HEK293 (cell line): ENCODE measurements around the gene TMEM131L.
"Not testable (repeated sequence)": the region's sequence is repeated elsewhere in the genome, so short reads cannot be mapped to it uniquely, and the experiment has no call there.

Experiments
- CTCF ChIA-PET: fragments of 350-600 bp; formaldehyde crosslinking; extraction: SDS; loops from one replicate; lab custom pipeline; 2021; ENCODE audit warnings: antibody characterized with exemption; lab: Yijun Ruan, JAX
- POLR2A ChIA-PET: fragments of 300-600 bp; formaldehyde crosslinking; extraction: SDS; loops from one replicate; lab custom pipeline; 2020; ENCODE audit warnings: antibody characterized with exemption, inconsistent platforms; lab: Yijun Ruan, JAX
- H3K27ac ChIP-seq: fragments of 200-500 bp; sonication (Bioruptor generic); 2 replicates; pipeline ENCODE4 v1.5.1; 2014; ENCODE audit warnings: low read depth, low read length, control low read depth, inconsistent platforms; ENCODE audit errors: extremely low read depth
- H3K36me3 ChIP-seq, 2 experiments: fragments of 200-500 bp in 1 of 2; sonication (Bioruptor generic) in 1 of 2; 1 replicate in 1 of 2; 2 replicates in 1 of 2; pipeline ENCODE4 v1.5.1; 2014 to 2017; ENCODE audit warnings: inconsistent platforms in 2 of 2, low read length in 2 of 2; ENCODE audit not compliant: control insufficient read depth in 2 of 2, insufficient read depth in 1 of 2
- H3K4me1 ChIP-seq: fragments of 200-500 bp; sonication (Bioruptor generic); 2 replicates; pipeline ENCODE4 v1.5.1; 2014; ENCODE audit warnings: mild to moderate bottlenecking, low read length, inconsistent platforms; ENCODE audit not compliant: control insufficient read depth, insufficient read depth
- H3K4me3 ChIP-seq: 2 replicates; pipeline ENCODE4 v1.5.1; 2011; ENCODE audit warnings: low read depth, mild to moderate bottlenecking, control low read depth, low read length, moderate library complexity
- H3K9me3 ChIP-seq: fragments of 200-500 bp; sonication (Bioruptor generic); 2 replicates; pipeline ENCODE4 v1.5.1; 2014; ENCODE audit warnings: low read depth, low read length, inconsistent platforms; ENCODE audit not compliant: control insufficient read depth, insufficient read depth
- ATF2 ChIP-seq: fragments of 450-650 bp; formaldehyde crosslinking; IDR thresholded peaks from 2 replicates; pipeline ENCODE4 v1.5.1; 2016; ENCODE audit warnings: missing biosample characterization, missing genetic modification characterization, low read depth
- BCL11A ChIP-seq: fragments of 450-650 bp; formaldehyde crosslinking; IDR thresholded peaks from 2 replicates; pipeline ENCODE4 v1.5.1; 2016; ENCODE audit warnings: low read depth, missing biosample characterization, missing genetic modification characterization
- BCL6B ChIP-seq: fragments of 450-650 bp; formaldehyde crosslinking; IDR thresholded peaks from 2 replicates; pipeline ENCODE4 v1.5.1; 2017; ENCODE audit warnings: missing biosample characterization, missing genetic modification characterization
- KLF8 ChIP-seq: fragments of 450-650 bp; formaldehyde crosslinking; IDR thresholded peaks from 2 replicates; pipeline ENCODE4 v1.5.1; 2016; ENCODE audit warnings: missing biosample characterization, missing genetic modification characterization
- WT1 ChIP-seq: fragments of 450-650 bp; formaldehyde crosslinking; IDR thresholded peaks from 2 replicates; pipeline ENCODE4 v1.5.1; 2016; ENCODE audit warnings: missing biosample characterization, missing genetic modification characterization
- ZBTB20 ChIP-seq: fragments of 450-650 bp; formaldehyde crosslinking; IDR thresholded peaks from 2 replicates; pipeline ENCODE4 v1.5.1; 2016; ENCODE audit warnings: missing biosample characterization, missing genetic modification characterization
- ZBTB8A ChIP-seq: fragments of 450-650 bp; formaldehyde crosslinking; IDR thresholded peaks from 2 replicates; pipeline ENCODE4 v1.5.1; 2016; ENCODE audit warnings: missing biosample characterization, missing genetic modification characterization
- ZIC2 ChIP-seq: fragments of 450-650 bp; formaldehyde crosslinking; IDR thresholded peaks from 2 replicates; pipeline ENCODE4 v1.5.1; 2016; ENCODE audit warnings: missing biosample characterization, missing genetic modification characterization
- ZNF473 ChIP-seq: fragments of 450-650 bp; formaldehyde crosslinking; IDR thresholded peaks from 2 replicates; pipeline ENCODE4 v1.5.1; 2017; ENCODE audit warnings: missing biosample characterization, missing genetic modification characterization
- ZNF580 ChIP-seq: fragments of 450-650 bp; formaldehyde crosslinking; IDR thresholded peaks from 2 replicates; pipeline ENCODE4 v1.5.1; 2016; ENCODE audit warnings: missing biosample characterization, missing genetic modification characterization
- ZNF585B ChIP-seq: fragments of 450-650 bp; formaldehyde crosslinking; IDR thresholded peaks from 2 replicates; pipeline ENCODE4 v1.5.1; 2016; ENCODE audit warnings: missing biosample characterization, missing genetic modification characterization
- ZNF670 ChIP-seq: fragments of 450-650 bp; formaldehyde crosslinking; IDR thresholded peaks from 2 replicates; pipeline ENCODE4 v1.5.1; 2016; ENCODE audit warnings: missing biosample characterization, missing genetic modification characterization, low read depth
- ZNF707 ChIP-seq: fragments of 450-650 bp; formaldehyde crosslinking; IDR thresholded peaks from 2 replicates; pipeline ENCODE4 v1.5.1; 2016; ENCODE audit warnings: missing biosample characterization, missing genetic modification characterization
- ZSCAN16 ChIP-seq: fragments of 450-650 bp; formaldehyde crosslinking; IDR thresholded peaks from 2 replicates; pipeline ENCODE4 v1.5.1; 2016; ENCODE audit warnings: missing biosample characterization, missing genetic modification characterization

Gene TMEM131L

GRCh38 chr4:153448003-153448731 lies 18.0 kb upstream of the TMEM131L start (continued):
- TF ChIP-seq ZNF670 (tag by site-specific recombination): no peak

- CTCF ChIA-PET: no interaction called here
Measured at GRCh38 chr4:153449338-153449737, 16.8 kb upstream of the TMEM131L start.

GRCh38 chr4:153450544-153450917 lies 15.6 kb upstream of the TMEM131L start:
- Histone ChIP-seq H3K4me3 (no peak overlapping the region), H3K9me3 (no peaks in the 10 kb centered on the region), H3K4me1 (0 out of 2 replicates have a peak, but pooled peaks cover 5% of the 10 kb centered on the region), H3K27ac (no peak overlapping the region), H3K36me3 (no peaks in the 10 kb centered on the region)
- ChIA-PET POLR2A (no interaction called here), CTCF (no interaction called here)
- TF ChIP-seq BCL6B (tag by site-specific recombination): no peak

More at GRCh38 chr4:153449338-153449737, 16.8 kb upstream of the TMEM131L start:
- Histone ChIP-seq H3K9me3 (no peaks in the 10 kb centered on the region), H3K4me1 (0 out of 2 replicates have a peak, but pooled peaks cover 5% of the 10 kb centered on the region), H3K4me3 (no peak overlapping the region), H3K36me3 (no peaks in the 10 kb centered on the region), H3K27ac (no peak overlapping the region)
- TF ChIP-seq ZSCAN16 (tag by site-specific recombination): no peak
- POLR2A ChIA-PET: interaction anchor here (0.6 kb wide), 1 partner anchor 44 kb away, joined by 3 read pairs; no protein-coding TSS in a partner anchor

- H3K4me1 ChIP-seq, CTCF ChIA-PET, H3K9me3 ChIP-seq, POLR2A ChIA-PET, H3K4me3 ChIP-seq, H3K27ac ChIP-seq, H3K36me3 ChIP-seq: not testable (repeated sequence)
- TF ChIP-seq BCL11A (tag by site-specific recombination) (peak; percentile 68), ZSCAN16 (tag by site-specific recombination) (peak; percentile 83), WT1 (peak; percentile 50; the same call in 1 of the 2 replicates), KLF8 (tag by site-specific recombination) (peak; percentile 39; the same call in 1 of the 2 replicates), ZNF580 (tag by site-specific recombination) (peak; percentile 35; the same call in 1 of the 2 replicates)
Measured at GRCh38 chr4:153451145-153451544, 15.0 kb upstream of the TMEM131L start.

- no peaks in the 10 kb centered on the region for H3K36me3 ChIP-seq
- H3K4me1 ChIP-seq: 0 out of 2 replicates have a peak, but pooled peaks cover 5% of the 10 kb centered on the region
- H3K4me3 ChIP-seq: no peak overlapping the region
- H3K9me3 ChIP-seq: no peaks in the 10 kb centered on the region
- H3K27ac ChIP-seq: no peak overlapping the region
- ChIA-PET CTCF (interaction anchor here (0.5 kb wide), 1 partner anchor 37 kb away, joined by 4 read pairs; no protein-coding TSS in a partner anchor), POLR2A (interaction anchor here (1.1 kb wide), 1 partner anchor 14 kb away, joined by 3 read pairs; the partner anchor contains the start of gene TMEM131L)
- TF ChIP-seq ZBTB20 (tag by site-specific recombination) (no peak), ZBTB8A (tag by site-specific recombination) (0 out of 2 replicates have a peak, but pooled peaks have one; percentile 26), ZNF585B (tag by site-specific recombination) (no peak), ZIC2 (peak; percentile 31), ZNF473 (tag by site-specific recombination) (no peak), ZNF707 (tag by site-specific recombination) (no peak), ATF2 (tag by site-specific recombination) (no peak)
Measured at GRCh38 chr4:153451911-153452657, 14.1 kb upstream of the TMEM131L start.
